GM18517 (cell line): Measurements from ENCODE around the gene PTGS1.
"Not testable (repeated sequence)": the region's sequence is repeated elsewhere in the genome, so short reads cannot be mapped to it uniquely, and the experiment has no call there.

Experiments
- ATAC-seq: cut with Tn5 transposase; IDR thresholded peaks from one replicate; pipeline ENCODE4 v1.9.1; 2021; ENCODE audit warnings: mild to moderate bottlenecking, moderate library complexity; ENCODE audit not compliant: unreplicated experiment

Gene PTGS1

DNA sequence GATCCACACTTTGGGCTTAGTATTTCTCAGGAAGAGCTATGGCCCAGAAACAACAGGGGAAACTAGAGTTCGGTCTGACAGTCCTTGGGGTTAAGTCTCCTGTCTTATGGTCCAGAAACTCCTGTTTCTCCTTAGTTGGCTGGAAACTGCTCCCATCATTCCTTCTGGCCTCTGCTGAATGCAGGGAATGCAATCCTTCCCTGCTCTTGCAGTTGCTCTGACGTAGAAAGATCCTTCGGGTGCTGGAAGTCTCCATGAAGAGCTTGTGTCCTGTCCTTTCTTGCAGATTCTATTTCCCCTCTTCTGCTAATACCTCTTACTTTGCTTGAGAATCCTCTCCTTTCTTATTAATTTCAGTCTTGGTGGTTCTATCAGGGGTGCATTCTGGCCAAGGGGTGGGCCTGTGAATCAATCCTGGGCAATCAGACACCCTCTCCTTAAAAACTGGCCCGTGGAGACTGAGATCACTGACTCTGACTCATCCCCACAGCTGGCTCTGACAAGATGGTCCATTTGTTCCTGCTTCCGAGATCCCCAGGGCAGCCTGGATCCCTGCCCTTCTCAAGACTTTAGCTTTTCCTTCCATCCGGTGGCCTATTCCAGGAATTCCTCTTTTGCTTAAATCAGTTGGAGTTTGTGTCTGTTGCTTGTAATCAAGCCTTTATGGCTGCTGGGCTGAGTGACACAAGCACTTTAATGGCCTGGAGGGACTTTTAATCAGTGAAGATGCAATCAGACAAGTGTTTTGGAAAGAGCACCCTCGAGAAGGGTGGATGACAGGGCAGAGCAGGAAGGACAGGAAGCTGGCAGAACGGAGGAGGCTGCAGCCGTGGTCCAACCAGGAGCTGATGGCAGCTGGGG lies 23.7 kb downstream of the PTGS1 start:
- ATAC-seq: no peak

- ATAC-seq: no peak
Observed at GRCh38 chr9:122396614-122397148, 25.9 kb downstream of the PTGS1 start.

- no peak for ATAC-seq
Observed at GRCh38 chr9:122397749-122398148, 26.9 kb downstream of the PTGS1 start.

DNA sequence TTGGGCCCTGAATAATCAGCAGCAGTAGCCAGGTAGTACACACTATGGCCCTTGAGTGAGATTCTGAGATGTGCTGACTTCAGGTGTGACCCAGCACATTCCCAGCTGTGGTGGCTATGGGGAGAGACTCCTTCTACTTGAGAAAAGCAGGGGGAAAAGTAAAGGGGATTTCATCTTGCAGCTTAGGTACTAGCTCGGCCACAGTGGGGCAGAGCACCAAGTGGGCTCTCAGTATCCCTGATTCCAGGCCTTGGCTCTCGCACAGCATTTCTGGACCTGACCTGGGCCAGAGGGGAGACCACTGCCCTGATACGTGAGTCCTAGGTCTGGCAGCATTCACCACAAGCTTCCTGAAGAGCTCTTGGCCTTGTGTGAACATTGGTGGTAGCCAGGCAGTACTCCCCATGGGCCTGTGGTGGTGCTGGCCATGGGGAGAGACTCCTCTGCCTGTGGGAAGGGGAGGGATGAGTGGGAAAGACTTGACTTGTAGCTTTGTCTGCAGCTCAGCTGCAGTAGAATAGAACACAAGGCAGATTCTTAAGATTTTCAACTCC lies 27.6 kb downstream of the PTGS1 start:
- ATAC-seq: no peak

GRCh38 chr9:122401896-122402295 lies 31.1 kb downstream of the PTGS1 start:
- ATAC-seq: no peak

- ATAC-seq: no peak
Observed at GRCh38 chr9:122402403-122402871, 31.6 kb downstream of the PTGS1 start.

DNA sequence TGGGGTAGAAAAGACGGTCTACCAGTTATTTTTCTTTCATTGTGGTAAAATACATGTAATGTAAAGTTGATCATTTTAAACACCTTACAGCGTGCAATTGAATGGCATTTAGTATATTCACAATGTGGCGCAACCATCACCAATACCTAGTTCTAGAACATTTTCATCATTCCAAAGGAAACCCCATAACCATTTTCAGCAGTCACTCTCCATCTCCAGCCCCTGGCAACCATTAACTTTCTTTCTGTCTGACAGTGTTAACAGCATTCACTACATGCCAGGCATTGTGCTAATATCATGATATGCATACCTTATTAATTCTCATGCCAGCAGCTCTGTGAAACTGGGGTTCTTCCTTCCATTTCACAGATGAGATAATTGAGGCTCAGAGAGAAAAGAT lies 32.0 kb downstream of the PTGS1 start:
- ATAC-seq: no peak

DNA sequence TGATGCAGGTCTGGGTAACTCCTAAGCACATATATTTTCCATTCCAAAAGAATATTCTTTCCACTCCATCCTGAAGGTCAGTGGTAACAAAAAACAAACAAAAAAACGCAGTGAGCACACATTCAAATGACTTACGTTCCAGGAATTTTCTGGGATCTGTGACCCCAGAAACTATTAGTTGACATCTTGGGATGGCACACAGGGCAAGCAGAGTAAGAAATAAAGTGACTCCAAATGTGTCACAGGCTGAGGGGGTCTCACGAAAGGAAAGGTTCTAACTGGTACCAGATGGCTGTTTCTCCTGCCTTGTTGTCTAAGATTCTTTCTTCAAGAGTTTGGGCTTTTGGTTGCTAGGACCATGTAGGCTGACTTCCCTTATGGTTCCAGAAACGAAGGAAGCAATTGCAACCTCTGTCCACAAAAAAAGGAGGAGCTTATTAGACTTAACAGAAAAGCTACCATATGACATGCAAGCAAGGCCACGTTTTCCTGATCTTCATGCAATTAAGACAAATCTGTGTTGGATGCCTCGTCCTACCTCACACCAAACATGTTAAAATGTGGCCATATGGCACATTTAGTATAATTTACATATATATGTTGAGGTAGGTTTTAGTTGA lies 32.7 kb downstream of the PTGS1 start:
- no peak for ATAC-seq

DNA sequence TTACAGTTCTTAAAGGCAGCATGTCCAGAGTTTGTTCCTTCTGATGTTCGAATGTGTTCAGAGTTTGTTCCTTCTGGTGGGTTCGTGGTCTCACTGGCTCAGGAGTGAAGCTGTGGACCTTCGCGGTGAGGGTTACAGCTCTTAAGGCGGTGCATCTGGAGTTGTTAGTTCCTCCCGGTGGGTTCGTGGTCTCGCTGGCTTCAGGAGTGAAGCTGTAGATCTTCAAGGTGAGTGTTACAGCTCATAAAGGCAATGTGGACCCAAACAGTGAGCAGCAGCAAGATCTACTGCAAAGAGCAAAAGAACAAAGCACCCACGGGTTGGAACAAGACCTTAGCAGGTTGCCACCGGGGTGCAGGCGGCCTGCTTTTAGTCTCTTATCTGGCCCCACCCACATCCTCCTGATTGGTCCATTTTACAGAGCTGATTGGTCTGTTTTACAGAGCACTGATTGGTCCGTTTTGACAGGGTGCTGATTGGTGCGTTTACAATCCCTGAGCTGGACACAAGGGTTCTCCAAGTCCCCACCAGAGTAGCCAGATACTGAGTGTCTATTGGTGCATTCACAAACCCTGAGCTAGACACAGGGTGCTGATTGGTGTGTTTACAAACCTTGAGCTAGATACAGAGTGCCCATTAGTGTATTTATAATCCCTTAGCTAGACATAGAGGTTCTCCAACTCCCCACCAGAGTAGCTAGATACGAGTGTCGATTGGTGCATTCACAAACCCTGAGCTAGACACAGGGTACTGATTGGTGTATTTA lies 34.7 kb downstream of the PTGS1 start:
- ATAC-seq: not testable (repeated sequence)

DNA sequence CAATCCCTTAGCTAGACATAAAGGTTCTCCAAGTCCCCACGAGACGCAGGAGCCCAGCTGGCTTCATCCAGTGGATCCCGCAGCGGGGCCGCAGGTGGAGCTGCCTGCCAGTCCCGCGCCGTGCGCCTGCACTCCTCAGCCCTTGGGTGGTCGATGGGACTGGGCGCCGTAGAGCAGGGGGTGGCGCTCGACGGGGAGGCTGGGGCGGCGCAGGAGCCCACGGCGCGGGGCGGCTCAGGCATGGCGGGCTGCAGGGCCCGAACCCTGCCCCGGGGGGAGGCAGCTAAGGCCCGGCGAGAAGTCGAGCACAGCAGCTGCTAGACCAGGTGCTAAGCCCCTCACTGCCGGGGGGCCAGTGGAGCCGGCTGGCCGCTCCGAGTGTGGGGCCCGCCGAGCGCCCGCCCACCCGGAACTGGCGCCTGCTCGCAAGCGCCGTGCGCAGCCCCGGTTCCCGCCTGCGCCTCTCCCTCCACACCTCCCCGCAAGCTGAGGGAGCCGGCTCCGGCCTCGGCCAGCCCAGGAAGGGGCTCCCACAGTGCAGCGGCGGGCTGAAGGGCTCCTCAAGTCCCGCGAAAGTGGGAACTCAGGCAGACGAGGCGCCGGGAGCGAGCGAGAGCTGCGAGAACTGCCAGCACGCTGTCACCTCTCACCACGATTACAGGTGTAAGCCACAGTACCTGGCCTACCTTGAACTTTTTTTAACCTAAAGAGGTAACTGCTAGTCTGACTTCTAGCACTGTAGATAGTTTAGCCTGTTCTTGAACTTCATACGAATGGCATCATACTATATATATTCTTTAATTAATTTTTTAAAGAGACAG lies 35.5 kb downstream of the PTGS1 start:
- ATAC-seq: no peak

DNA sequence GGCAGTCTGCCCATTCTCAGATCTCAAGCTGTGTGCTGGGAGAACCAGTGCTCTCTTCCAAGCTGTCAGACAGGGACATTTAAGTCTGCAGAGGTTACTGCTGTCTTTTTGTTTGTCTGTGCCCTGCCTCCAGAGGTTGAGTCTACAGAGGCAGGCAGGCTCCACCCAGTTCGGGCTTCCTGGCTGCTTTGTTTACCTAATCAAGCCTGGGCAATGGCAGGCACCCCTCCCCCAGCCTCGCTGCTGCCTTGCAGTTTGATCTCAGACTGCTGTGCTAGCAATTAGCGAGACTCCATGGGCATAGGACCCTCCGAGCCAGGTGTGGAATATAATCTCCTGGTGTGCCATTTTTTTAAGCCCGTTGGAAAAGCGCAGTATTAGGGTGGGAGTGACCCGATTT lies 43.3 kb downstream of the PTGS1 start:
- not testable (repeated sequence) for ATAC-seq

- ATAC-seq: no peak
Observed at GRCh38 chr9:122418016-122418415, 47.2 kb downstream of the PTGS1 start.

DNA sequence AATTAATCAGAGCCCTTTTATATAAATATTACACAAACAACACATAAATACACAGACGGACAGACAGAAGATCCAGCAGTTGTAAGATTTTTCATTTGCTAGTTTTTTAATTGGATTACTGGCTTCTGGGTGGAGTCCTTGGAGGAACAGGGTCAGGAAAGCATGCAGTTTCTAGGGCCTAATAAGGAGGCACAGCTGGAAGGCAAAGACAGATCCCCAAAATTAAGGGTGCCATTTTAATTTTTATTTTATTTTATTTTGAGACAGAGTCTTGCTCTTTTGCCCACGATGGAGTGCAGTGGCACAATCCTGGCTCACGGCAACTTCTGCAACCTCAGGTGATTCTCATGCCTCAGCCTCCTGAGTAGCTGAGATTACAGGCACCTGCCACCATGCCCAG lies 49.5 kb downstream of the PTGS1 start:
- no peak for ATAC-seq

- ATAC-seq: no peak
Observed at GRCh38 chr9:122425087-122425486, 54.3 kb downstream of the PTGS1 start.

GRCh38 chr9:122426723-122427122 lies 55.9 kb downstream of the PTGS1 start:
- no peak for ATAC-seq

DNA sequence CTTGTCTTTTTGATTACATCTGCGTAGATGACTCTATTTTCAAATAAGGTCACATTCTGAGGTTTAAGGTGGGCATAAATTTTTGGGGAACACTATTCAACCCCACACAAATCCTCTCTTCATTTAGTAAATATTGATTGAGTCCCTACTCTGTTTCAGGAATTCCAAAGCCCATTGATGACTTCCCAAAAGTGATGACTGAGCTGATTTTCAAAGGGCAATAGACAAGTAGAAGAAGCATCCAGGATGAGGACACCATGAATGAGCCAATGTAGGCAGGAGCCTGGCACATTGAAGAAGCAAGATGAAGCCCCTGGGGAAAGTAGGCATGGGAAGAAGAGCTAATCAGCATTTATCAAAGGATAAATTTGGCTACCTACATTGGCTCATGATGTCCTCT lies 71.7 kb downstream of the PTGS1 start:
- ATAC-seq: no peak

DNA sequence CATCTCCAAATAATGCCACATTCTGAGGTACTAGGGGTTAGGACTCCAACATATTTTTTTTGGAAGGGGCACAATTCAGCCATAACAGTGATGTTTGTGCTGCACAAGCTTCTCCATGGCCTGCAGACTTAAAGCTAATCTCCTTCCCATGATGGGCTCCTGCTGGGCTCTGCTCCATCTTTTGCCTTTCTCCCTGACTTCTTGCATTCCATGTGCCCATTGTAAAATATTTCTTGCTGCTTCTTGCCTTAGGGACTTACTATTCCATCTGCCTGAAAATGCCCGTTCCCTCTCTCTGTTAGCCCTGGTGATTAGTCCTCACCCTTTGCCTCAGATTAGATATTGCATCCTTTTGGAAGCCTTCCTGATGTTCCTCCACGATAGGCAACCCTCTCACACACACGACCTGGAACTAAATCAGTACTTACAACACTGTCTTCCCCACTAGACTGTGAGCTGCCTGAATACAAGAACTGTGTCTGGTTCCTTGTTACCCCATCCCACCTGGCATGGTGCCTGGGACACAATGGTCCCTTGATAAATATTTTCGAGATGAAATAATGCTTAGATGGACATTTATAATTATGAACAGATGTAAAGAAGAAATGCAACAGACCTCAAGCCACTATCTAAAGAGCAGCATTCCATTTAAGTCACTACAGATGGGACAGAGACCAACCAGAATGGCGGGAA lies 73.4 kb downstream of the PTGS1 start:
- ATAC-seq: no peak
